ENCODE measurements around the gene RSKR.
"Not testable (repeated sequence)": the region's sequence is repeated elsewhere in the genome, so short reads cannot be mapped to it uniquely, and the experiment has no call there.

Gene RSKR

DNA sequence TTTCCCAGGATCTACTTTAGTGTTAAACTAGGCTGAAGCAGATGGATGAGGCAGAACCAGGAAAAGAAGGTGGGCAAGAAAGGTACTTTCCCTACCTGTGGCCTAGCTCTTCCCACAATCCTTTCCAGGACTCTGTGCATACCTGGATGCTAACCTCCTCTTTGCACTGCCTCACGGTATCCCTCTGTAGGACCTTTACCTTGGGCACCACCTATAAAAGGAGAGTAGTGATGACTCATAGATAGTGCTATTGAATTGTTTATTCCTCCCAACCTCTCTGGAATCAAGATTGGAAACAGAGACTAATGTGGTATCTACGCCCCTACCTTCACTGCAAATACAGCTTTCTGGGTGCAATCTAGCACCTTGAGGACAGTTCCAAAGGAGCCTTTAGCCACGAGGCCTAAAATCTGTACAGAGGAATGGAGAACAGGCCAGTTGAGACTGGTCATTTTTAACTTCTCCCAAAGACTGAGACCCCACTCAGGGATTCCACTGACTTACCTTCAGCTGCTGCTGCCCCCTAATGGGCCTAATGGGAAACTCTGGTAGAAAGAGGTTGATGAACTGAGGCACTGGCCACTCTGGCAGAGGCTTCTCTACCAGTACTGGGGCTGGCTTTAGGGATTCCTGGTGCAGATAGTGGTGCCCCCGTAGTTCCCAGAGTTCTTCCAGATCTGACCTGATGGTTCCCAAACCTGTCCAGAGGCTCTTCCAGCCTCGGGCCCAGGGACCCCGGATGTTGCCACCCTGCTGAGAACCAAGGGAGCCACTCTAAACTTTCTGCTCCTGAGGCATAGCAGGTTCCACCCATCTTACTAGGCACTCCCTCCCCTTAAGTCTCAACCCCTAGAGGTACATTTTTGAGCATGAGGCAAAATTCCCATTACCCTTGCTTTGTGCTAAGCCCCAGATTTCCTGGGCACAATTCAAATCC, 781 bp downstream of the RSKR start:
- in situ Hi-C loops (cut with MboI; ENCODE audit: low sequenced_read_pairs), result loop anchor here (5.0 kb wide), 1 partner anchor 116 kb away; no protein-coding TSS in a partner anchor
- peaks cover 57% of the 10 kb centered on the region for H3K36me3 ChIP-seq (replicated peaks)

DNA sequence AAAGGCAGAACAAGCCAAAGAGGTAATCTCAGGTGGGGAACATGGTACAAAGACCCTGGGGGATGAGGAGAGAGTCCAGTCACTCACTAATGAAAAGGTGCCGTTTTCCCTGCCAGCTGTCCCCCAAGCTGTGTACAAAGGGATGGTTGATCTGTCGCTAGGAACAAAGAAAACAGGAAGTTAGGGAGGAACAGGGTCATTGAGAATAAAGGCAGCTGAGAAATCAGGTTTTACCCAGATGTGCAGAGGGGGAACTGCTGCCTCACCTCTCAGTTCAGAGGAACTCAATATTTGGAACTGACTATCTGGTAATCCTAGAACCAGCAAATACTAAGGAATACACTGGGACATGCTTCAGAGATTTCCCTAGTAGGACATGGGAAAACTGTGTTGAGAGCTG, 1.5 kb downstream of the RSKR start:
- Histone ChIP-seq H3K4me3 (no peak overlapping the region), H3K36me3 (replicated peaks) (peaks cover 54% of the 10 kb centered on the region), H3K27me3 (ENCODE audit: low read depth) (no peaks in the 10 kb centered on the region), H3K4me1 (no peaks in the 10 kb centered on the region), H3K9me3 (no peaks in the 10 kb centered on the region)
- DNase-seq (ENCODE audit: low spot score in 2 of 2), result no peak
- in situ Hi-C loops (cut with MboI; ENCODE audit: low sequenced_read_pairs), result loop anchor here (5.0 kb wide), 1 partner anchor 115 kb away; no protein-coding TSS in a partner anchor

More for the DNA sequence above, 781 bp downstream of the RSKR start:
- Histone ChIP-seq H3K27me3 (ENCODE audit: low read depth) (no peaks in the 10 kb centered on the region), H3K4me3 (no peak overlapping the region), H3K4me1 (no peaks in the 10 kb centered on the region), H3K9me3 (no peaks in the 10 kb centered on the region)
- DNase-seq (ENCODE audit: low spot score in 2 of 2), result peak; percentile 43 to 64

DNA sequence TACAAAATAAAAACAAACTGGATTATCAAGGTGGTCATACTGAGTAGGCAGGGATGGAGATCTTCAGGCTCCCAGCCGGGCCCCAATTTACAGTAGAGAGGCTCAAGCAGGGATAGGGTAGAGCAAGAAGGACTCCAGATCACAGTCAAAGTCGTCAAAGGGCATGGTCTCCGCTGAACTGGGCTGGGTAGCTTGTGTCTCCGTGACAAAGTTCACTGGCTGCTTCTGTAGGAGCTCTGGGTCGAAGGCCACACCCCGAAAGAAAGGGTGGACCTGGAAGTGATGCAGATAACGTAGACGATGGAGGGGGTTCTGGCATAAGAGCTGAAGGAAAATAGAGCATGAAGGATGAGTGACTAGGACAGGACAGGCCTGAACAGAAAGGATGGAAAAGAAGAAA, 3.6 kb downstream of the RSKR start:
- Histone ChIP-seq H3K36me3 (replicated peaks) (peaks cover 33% of the 10 kb centered on the region), H3K4me3 (no peak overlapping the region), H3K9me3 (no peaks in the 10 kb centered on the region), H3K27me3 (ENCODE audit: low read depth) (no peaks in the 10 kb centered on the region), H3K4me1 (no peaks in the 10 kb centered on the region)
- no peak for DNase-seq (ENCODE audit: low spot score in 2 of 2)
- in situ Hi-C loops (cut with MboI; ENCODE audit: low sequenced_read_pairs), result loop anchor here (5.0 kb wide), 1 partner anchor 113 kb away; no protein-coding TSS in a partner anchor

DNA sequence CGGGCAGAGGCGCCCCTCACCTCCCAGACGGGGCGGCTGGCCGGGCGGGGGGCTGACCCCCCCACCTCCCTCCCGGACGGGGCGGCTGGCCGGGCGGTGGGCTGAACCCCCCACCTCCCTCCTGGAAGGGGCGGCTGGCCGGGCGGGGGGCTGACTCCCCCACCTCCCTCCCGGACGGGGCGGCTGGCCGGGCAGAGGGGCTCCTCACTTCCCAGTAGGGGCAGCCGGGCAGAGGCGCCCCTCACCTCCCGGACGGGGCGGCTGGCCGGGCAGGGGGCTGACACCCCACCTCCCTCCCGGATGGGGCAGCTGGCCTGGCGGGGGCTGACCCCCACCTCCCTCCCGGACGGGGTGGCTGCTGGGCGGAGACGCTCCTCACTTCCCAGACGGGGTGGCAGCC, 10.0 kb downstream of the RSKR start:
- H3K4me1 ChIP-seq; H3K36me3 ChIP-seq (replicated peaks); in situ Hi-C loops (cut with MboI; ENCODE audit: low sequenced_read_pairs); H3K9me3 ChIP-seq; H3K4me3 ChIP-seq; H3K27me3 ChIP-seq (ENCODE audit: low read depth); DNase-seq (ENCODE audit: low spot score in 2 of 2): not testable (repeated sequence)

DNA sequence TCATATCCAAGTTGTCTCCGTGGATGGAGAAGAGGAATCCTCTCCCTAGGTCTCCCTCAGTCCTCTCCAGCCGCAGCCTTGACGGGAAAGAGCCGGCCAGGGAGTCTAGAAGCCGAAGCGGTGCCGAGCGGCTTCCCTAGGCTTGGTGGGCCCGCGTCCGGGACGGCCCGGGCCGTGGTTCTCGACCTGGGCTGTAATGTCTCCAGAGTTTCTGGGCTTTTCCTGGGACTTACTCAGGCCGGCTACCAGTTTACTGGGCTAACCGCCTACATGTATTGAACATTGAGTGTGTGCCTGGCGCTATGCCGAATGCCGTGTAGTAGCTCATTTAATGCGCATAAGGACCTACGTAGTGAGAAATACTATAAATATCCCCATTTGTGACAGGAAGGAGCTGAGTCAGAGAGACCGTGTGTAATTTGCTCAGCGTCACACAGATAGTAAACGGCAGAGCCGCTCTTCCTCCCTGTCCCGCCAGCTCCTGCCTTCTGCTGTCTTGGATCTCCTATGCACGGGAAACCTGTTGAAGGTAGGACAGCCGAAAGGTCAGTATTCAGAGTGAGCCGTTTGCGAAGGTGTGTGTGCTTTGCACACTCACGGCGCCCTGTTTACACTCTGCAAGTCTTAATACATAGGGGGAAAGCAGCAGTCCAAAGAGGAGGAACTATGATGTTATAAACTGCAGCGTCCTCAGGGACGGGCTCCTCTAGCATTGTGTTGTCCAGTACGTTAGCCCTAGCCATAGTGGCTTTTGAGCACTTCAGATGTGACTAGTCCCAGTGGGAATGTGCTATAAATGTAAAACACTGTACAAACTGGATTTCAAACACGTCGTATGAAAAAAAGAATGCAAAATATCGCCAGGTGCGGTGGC, 14.4 kb downstream of the RSKR start:
- Histone ChIP-seq H3K4me1 (peaks cover 7% of the 10 kb centered on the region), H3K27me3 (ENCODE audit: low read depth) (no peaks in the 10 kb centered on the region), H3K9me3 (no peaks in the 10 kb centered on the region), H3K4me3 (peak overlapping the region; percentile 94), H3K36me3 (replicated peaks) (peaks cover 26% of the 10 kb centered on the region)
- DNase-seq (ENCODE audit: low spot score in 2 of 2), result peak; percentile 52 to 70
- in situ Hi-C loops (cut with MboI; ENCODE audit: low sequenced_read_pairs), result no loop called here

DNA sequence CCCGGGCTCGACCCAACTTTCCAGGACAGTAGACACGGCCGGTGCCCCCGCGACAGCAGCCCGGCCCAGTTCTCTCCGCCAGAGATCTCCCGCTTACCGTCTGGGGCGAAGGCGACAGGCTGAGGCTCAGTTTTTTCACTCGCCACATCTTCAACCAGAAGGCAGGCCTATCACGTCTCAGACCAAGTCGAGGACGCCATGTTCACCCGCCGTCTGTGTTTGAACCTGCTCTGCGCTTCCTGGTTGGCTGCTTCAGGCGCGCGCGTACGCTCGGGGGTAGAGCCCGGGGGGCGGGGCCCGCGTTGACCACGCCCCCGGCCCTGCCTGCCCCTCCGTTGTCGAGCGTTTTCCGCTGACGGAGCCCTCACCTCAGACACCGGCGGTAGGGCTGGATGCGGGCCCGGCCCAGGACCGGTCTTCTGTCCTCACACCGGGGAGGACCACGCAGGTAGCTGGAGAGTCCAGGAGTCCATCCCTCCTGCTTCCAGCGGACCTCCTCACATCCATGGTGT, 15.1 kb downstream of the RSKR start, which contains the start of gene SPAG5:
TSS of gene SPAG5 (minus strand) at position 227 of the 512 bp plus-strand sequence. CDS start at position 148, 79 bp downstream.
- DNase-seq (ENCODE audit: low spot score in 2 of 2), result peak; percentile 90 to 95
- H3K9me3 ChIP-seq, result no peaks in the 10 kb centered on the region
- peak within 1 kb of the TSS; percentile 94 for H3K4me3 ChIP-seq
- H3K4me1 ChIP-seq, result peaks cover 7% of the 10 kb centered on the region
- H3K27me3 ChIP-seq (ENCODE audit: low read depth), result no peaks in the 10 kb centered on the region
- in situ Hi-C loops (cut with MboI; ENCODE audit: low sequenced_read_pairs), result no loop called here
- peaks cover 31% of the 10 kb centered on the region for H3K36me3 ChIP-seq (replicated peaks)

DNA sequence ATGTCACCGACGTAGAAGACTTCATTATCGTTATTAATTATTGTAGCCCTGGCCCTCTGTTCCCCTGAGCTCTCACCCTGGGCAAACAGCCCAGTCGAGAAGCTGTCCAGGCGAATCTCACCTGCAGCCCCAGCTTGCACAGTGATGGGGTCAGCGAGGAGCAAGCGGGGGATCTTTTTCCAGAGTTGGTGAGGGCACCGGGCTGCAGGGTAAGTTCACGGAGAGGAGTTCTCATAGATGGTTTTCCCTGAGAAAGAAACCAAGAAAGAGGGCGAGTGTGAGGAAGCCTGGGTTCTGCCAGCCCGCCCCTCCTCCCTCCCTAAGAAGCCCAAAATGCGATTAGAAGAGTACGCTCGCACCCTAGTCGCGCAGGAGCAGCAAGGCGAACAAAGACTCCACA, 15.6 kb downstream of the RSKR start:
- H3K4me3 ChIP-seq, result peak overlapping the region; percentile 94
- H3K36me3 ChIP-seq (replicated peaks), result peaks cover 34% of the 10 kb centered on the region
- in situ Hi-C loops (cut with MboI; ENCODE audit: low sequenced_read_pairs), result no loop called here
- H3K27me3 ChIP-seq (ENCODE audit: low read depth), result no peaks in the 10 kb centered on the region
- DNase-seq (ENCODE audit: low spot score in 2 of 2), result no peak
- H3K9me3 ChIP-seq, result no peaks in the 10 kb centered on the region
- peaks cover 7% of the 10 kb centered on the region for H3K4me1 ChIP-seq

DNA sequence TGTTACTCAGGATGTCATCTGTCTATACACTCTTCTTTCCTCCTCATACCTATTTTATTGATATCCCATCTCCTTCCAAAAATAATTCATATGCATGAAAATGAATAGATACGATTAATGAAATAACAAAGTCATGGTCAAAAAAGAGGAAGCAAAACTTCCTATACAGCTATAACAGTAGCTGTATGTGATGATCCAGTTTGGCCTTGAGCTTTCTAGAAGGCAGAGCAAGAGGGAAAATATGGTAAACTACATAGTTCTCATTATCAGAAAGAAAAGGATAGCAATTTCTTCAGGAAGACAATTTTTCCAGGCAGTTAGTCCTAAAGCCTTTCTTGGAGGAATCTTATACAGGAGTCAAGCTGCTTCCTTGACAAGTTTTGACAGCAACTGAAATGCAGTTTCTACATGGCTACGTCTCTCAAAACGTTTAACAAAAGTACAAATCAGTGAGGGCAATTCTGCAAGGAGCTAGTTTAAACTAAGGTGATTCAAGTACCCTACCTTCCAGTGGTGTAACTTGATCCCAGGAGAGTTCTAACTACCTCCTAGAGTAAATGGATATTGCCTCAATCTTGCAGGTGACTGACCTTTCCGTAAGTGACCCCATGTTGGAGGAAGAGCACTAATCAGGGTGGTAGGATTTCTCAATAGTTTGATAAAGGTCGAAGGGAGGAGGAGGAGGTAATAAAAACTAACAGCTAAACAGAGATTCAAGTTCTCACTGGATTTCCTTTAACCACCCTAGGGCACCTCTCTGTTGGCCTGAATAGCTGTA, 16.2 kb downstream of the RSKR start:
- Histone ChIP-seq H3K9me3 (no peaks in the 10 kb centered on the region), H3K36me3 (replicated peaks) (peaks cover 40% of the 10 kb centered on the region), H3K4me1 (peaks cover 7% of the 10 kb centered on the region), H3K27me3 (ENCODE audit: low read depth) (no peaks in the 10 kb centered on the region), H3K4me3 (peak overlapping the region; percentile 94)
- DNase-seq (ENCODE audit: low spot score in 2 of 2), result no peak
- in situ Hi-C loops (cut with MboI; ENCODE audit: low sequenced_read_pairs), result no loop called here

DNA sequence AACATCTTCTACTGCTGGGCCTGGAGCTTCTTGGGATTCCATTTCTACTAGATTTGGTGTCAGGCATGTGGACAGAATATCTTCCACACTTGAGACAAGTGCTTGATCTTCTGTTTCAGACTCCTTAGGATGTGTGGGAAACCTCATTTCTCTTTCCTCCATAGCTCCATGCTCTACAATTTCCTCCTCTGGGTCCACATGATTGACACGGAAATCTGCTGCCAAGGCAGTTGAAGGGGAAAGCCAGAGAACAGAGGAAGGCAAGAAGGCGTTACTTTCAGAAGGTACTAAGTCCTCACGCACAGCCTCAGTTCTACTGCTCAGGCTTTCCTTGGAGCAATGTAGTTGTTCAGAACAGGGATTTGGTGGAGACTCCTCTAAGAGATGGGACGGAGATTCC, 21.7 kb downstream of the RSKR start:
- Histone ChIP-seq H3K4me3 (no peak overlapping the region), H3K9me3 (no peaks in the 10 kb centered on the region), H3K27me3 (ENCODE audit: low read depth) (no peaks in the 10 kb centered on the region), H3K4me1 (peaks cover under 1% of the 10 kb centered on the region), H3K36me3 (replicated peaks) (peaks cover 80% of the 10 kb centered on the region)
- no peak for DNase-seq (ENCODE audit: low spot score in 2 of 2)
- in situ Hi-C loops (cut with MboI; ENCODE audit: low sequenced_read_pairs), result no loop called here

DNA sequence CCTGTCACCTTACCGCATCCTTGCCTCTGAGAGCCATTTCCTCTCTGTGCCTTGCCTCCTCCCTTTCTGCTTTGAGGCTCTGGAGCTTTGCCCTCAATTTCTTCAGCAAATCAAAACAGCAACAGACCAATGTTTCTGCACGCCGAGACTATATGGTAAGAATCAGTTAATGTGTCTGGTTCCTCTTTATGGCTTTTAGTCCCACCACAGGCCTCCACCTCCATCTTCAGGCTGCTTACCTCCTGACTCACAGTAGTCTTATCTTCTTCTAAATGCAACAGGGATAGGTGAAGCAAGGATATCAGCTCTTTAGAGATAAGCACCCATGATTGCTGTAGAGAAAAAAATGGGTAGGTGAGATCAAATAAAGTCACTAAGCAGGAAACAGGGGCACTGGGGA, 28.1 kb downstream of the RSKR start:
- Histone ChIP-seq H3K27me3 (ENCODE audit: low read depth) (no peaks in the 10 kb centered on the region), H3K36me3 (replicated peaks) (peaks cover 88% of the 10 kb centered on the region), H3K4me3 (no peak overlapping the region), H3K4me1 (no peaks in the 10 kb centered on the region), H3K9me3 (no peaks in the 10 kb centered on the region)
- in situ Hi-C loops (cut with MboI; ENCODE audit: low sequenced_read_pairs), result no loop called here
- no peak for DNase-seq (ENCODE audit: low spot score in 2 of 2)

DNA sequence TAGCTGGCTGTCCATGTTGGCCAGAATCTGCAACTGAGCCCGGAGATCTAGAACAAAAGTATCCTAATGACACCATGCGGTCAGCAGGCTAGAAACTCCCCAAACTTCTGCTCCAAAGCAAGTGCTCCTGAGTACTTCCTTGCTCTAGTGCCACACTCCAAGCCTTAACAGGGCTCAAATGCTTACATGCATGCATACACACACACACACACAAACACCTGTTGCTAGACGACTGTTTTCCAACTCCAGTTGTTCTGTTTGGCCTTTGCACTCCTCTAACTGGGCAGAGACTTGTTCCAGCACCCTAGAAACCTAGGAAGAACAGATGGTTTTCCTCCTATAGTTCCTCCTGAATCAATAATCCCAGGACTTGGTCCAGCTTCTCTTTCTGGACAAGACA, 29.6 kb downstream of the RSKR start:
- DNase-seq (ENCODE audit: low spot score in 2 of 2), result no peak
- no peaks in the 10 kb centered on the region for H3K27me3 ChIP-seq (ENCODE audit: low read depth)
- no peaks in the 10 kb centered on the region for H3K4me1 ChIP-seq
- no peaks in the 10 kb centered on the region for H3K9me3 ChIP-seq
- no peak overlapping the region for H3K4me3 ChIP-seq
- peaks cover 86% of the 10 kb centered on the region for H3K36me3 ChIP-seq (replicated peaks)
- in situ Hi-C loops (cut with MboI; ENCODE audit: low sequenced_read_pairs), result no loop called here

DNA sequence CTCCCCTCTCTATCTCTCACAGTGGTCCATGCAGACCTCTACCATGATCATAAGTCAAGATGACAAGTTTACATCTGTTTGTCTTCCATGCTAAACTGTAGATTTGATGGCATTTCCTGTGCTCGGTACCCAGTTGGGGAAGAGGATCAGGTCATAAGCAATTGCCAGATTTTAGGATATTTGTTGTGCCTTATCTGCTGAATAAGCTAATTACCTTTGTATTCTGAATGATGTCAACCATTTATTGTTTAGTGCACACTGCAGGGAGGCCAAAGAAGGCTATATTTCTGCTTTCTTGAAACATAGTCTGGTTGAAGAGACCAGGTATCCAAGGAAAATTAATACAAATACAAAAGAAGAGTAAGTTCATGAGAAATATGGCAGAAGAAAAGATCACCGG, 31.5 kb downstream of the RSKR start:
- H3K36me3 ChIP-seq (replicated peaks), result peaks cover 90% of the 10 kb centered on the region
- in situ Hi-C loops (cut with MboI; ENCODE audit: low sequenced_read_pairs), result no loop called here
- H3K4me1 ChIP-seq, result no peaks in the 10 kb centered on the region

DNA sequence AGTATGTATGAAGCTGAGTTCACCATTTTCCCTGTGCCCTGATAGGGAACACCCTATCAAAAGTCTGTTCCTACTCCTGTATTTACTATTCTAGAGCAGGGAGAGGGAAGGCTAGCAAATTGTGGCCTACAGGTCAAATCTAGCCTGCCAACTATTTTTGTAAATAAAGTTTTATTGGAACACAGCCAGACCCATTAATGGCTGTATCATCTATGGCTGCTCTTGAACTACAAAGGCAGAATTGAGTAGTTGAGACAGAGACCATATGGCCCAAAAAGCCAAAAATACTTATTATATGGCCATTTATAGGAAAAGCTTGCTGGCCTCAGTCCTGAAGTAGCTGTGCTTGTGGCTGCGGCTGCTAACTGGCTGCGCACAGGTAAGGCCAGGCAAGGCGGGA, 33.0 kb downstream of the RSKR start:
- Histone ChIP-seq H3K4me3 (no peak overlapping the region), H3K36me3 (replicated peaks) (peaks cover 83% of the 10 kb centered on the region), H3K4me1 (peaks cover 4% of the 10 kb centered on the region), H3K9me3 (no peaks in the 10 kb centered on the region), H3K27me3 (ENCODE audit: low read depth) (no peaks in the 10 kb centered on the region)
- in situ Hi-C loops (cut with MboI; ENCODE audit: low sequenced_read_pairs), result no loop called here
- DNase-seq (ENCODE audit: low spot score in 2 of 2), result no peak

More for the DNA sequence above, 31.5 kb downstream of the RSKR start:
- DNase-seq (ENCODE audit: low spot score in 2 of 2), result no peak
- no peaks in the 10 kb centered on the region for H3K9me3 ChIP-seq
- no peaks in the 10 kb centered on the region for H3K27me3 ChIP-seq (ENCODE audit: low read depth)
- H3K4me3 ChIP-seq, result no peak overlapping the region
